A549 (cell line): ENCODE measurements around the gene TUBA1B. TPM values are rescaled to one million over a fixed set of nuclear protein-coding genes. Genes with fewer than 3 reads are reported as not detected.

Source experiments
- BHLHE40 ChIP-seq: IDR thresholded peaks from 2 replicates; pipeline ENCODE4 v1.6.1; 2012; ENCODE audit warnings: low read depth, low read length, inconsistent platforms
- CEBPB ChIP-seq, 2 experiments: fragments of >200 bp in 1 of 2; sonication (Bioruptor Twin) in 1 of 2; formaldehyde crosslinking in 1 of 2; IDR thresholded peaks; 2 replicates each; pipeline ENCODE4 v1.6.1; 2012 to 2016
- CHD4 ChIP-seq: fragments of 200-600 bp; sonication (generic); IDR thresholded peaks from 2 replicates; pipeline ENCODE4 v1.6.1; 2016; ENCODE audit warnings: antibody characterized with exemption, mild to moderate bottlenecking, borderline replicate concordance
- EHF ChIP-seq: fragments of 250-450 bp; sonication (Bioruptor Pico); IDR thresholded peaks from 2 replicates; pipeline ENCODE4 v1.5.0; 2020; ENCODE audit warnings: mild to moderate bottlenecking
- EHMT2 ChIP-seq: fragments of 200-600 bp; sonication (generic); IDR thresholded peaks from 2 replicates; pipeline ENCODE4 v1.6.1; 2016; ENCODE audit warnings: antibody characterized with exemption, low read depth, mild to moderate bottlenecking, moderate library complexity
- EP300 ChIP-seq, 2 experiments: fragments of >200 bp; sonication (Bioruptor Twin); formaldehyde crosslinking; IDR thresholded peaks; 2 replicates in 1 of 2; 3 replicates in 1 of 2; pipeline ENCODE4 v1.6.1; 2016 to 2017
- FOSL2 ChIP-seq, 2 experiments: fragments of 450-650 bp in 1 of 2; fragments of >200 bp in 1 of 2; sonication (Bioruptor Twin) in 1 of 2; formaldehyde crosslinking; IDR thresholded peaks; 2 replicates each; pipeline versions ENCODE4 v1.5.0 to v1.6.1; 2016 to 2020; ENCODE audit warnings: mild to moderate bottlenecking in 1 of 2, moderate library complexity in 1 of 2
- FOXS1 ChIP-seq: fragments of 250-450 bp; sonication (Bioruptor Pico); IDR thresholded peaks from 2 replicates; pipeline ENCODE4 v1.5.0; 2020; ENCODE audit warnings: mild to moderate bottlenecking, moderate library complexity
- HDAC2 ChIP-seq: fragments of 200-600 bp; sonication (generic); IDR thresholded peaks from 2 replicates; pipeline ENCODE4 v1.6.1; 2016
- HEYL ChIP-seq: fragments of 250-450 bp; sonication (Bioruptor Pico); IDR thresholded peaks from 2 replicates; pipeline ENCODE4 v1.8.0; 2021; ENCODE audit warnings: mild to moderate bottlenecking, moderate library complexity
- HOXB5 ChIP-seq: fragments of 250-450 bp; sonication (Bioruptor Pico); IDR thresholded peaks from 2 replicates; pipeline ENCODE4 v1.5.0; 2020; ENCODE audit warnings: mild to moderate bottlenecking, moderate library complexity
- JUN ChIP-seq, 2 experiments: fragments of >200 bp; sonication (Bioruptor Twin); formaldehyde crosslinking; IDR thresholded peaks; 2 replicates in 1 of 2; 3 replicates in 1 of 2; pipeline ENCODE4 v1.6.1; 2016 to 2017
- JUNB ChIP-seq: fragments of >200 bp; sonication (Bioruptor Twin); formaldehyde crosslinking; IDR thresholded peaks from 2 replicates; pipeline ENCODE4 v1.6.1; 2016
- MAFK ChIP-seq: fragments of 450-650 bp; IDR thresholded peaks from 2 replicates; pipeline ENCODE4 v1.6.1; 2014; ENCODE audit not compliant: partially characterized antibody
- NFE2L2 ChIP-seq: fragments of 150-350 bp; conservative IDR thresholded peaks from 2 replicates; pipeline ENCODE4 v1.6.1; 2014; ENCODE audit warnings: low read length
- RCOR1 ChIP-seq: fragments of 150-350 bp; IDR thresholded peaks from 2 replicates; pipeline ENCODE4 v1.6.1; 2014; ENCODE audit warnings: antibody characterized with exemption, low read length, low read depth
- RFX5 ChIP-seq: fragments of 450-650 bp; IDR thresholded peaks from 2 replicates; pipeline ENCODE4 v1.7.1; 2014; ENCODE audit warnings: antibody characterized with exemption, mild to moderate bottlenecking, moderate library complexity
- SREBF2 ChIP-seq: fragments of 450-650 bp; IDR thresholded peaks from 2 replicates; pipeline ENCODE4 v1.6.1; 2014; ENCODE audit warnings: mild to moderate bottlenecking, moderate library complexity
- ZC3H11A ChIP-seq: fragments of 450-650 bp; IDR thresholded peaks from 2 replicates; pipeline ENCODE4 v1.6.1; 2014; ENCODE audit warnings: antibody characterized with exemption, mild to moderate bottlenecking
- ZFP36 ChIP-seq: fragments of 450-650 bp; IDR thresholded peaks from 2 replicates; pipeline ENCODE4 v1.6.1; 2014; ENCODE audit warnings: borderline replicate concordance; ENCODE audit not compliant: partially characterized antibody
- ZSCAN20 ChIP-seq: fragments of 250-450 bp; sonication (Bioruptor Pico); IDR thresholded peaks from 2 replicates; pipeline ENCODE4 v1.8.0; 2022; ENCODE audit warnings: mild to moderate bottlenecking, moderate library complexity
- polyA plus RNA-seq, 4 experiments: library from polyadenylated mRNA; depleted of rRNA in 3 of 4; stranded (reverse); fragments of >200 nt; fragmentation: RNase III in 1 of 4; extraction: RNeasy Plus Mini Kit Qiagen cat#74134 plus additional on column Dnase treatment in 1 of 4; gene quantifications; 2 replicates in 3 of 4; 3 replicates in 1 of 4; pipeline ENCODE4 v1.2.3, GENCODE V29; 2011 to 2017
- TF ChIP-seq, protein P1 (sequence below): fragments of >200 bp; sonication (Bioruptor Twin); formaldehyde crosslinking; IDR thresholded peaks from 3 replicates; pipeline ENCODE4 v1.6.1; 2016
- TF ChIP-seq, protein P2 (sequence below): fragments of 250-450 bp; sonication (Bioruptor Pico); IDR thresholded peaks from 2 replicates; pipeline ENCODE4 v1.5.0; 2020; ENCODE audit warnings: low read depth, mild to moderate bottlenecking, moderate library complexity
- TF ChIP-seq, protein P3 (sequence below): fragments of 250-450 bp; sonication (Bioruptor Pico); IDR thresholded peaks from 2 replicates; pipeline ENCODE4 v1.5.0; 2021; ENCODE audit warnings: mild to moderate bottlenecking, moderate library complexity, borderline replicate concordance
- TF ChIP-seq, protein P4 (sequence below): fragments of >200 bp; sonication (Bioruptor Twin); formaldehyde crosslinking; IDR thresholded peaks from 2 replicates; pipeline ENCODE4 v1.6.1; 2016
- TF ChIP-seq, protein P5 (sequence below): fragments of 450-650 bp; IDR thresholded peaks from 2 replicates; pipeline ENCODE4 v1.6.1; 2014; ENCODE audit warnings: antibody characterized with exemption

Gene TUBA1B
- polyA plus RNA-seq, 2 of the 4 experiments (the other 2 are of a cell fraction), result 2,590 to 2,708 TPM

DNA sequence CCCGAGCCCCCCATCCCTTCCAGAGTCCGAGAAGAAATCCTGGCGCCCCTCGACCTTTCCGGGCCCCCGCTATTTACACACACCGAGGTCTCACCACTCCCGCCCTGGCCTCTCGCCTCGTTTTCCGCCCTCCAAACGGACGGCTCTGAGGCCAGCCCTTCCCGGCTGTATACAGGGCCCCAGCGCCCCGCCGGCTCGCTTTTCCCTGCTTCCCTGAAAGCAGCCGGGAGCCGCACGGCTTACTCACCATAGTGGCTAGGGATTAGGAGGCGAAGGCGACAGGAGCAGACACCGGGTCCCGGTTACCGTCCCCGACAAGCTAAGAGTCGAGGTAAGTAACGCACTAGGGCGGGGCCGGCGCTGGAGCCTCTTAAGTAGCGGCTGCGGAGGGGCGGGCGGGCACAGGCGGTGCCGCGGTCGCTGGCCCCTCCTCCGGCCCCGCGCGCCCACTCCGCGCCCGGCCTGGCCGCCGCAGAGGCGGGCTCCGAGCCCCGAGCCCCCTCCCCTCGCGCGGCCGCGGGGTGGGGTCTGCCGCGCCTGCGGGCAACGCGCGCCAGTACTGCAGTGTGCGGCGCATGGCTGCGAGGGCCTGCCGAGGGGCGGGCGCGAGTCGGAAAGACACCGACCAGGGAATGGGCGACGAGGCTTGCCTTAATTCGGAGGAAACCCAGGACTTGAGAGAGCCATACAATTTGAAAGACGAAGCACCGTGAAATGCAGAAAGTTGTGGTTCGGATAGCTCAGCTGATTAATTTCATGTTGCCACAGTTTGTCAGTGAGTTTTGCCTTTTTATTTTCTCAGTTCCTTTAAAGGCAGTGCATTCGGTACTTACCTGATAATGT is at the start of gene TUBA1B (continued):
- no peak for TF ChIP-seq ZFP36
- no peak for TF ChIP-seq EP300 (IDR thresholded peaks at IDR 0.05)
- no peak for TF ChIP-seq EHMT2
- no peak for TF ChIP-seq HEYL (CRISPR knock-in tag)
- no peak for TF ChIP-seq MAFK
- TF ChIP-seq, protein P1, sequence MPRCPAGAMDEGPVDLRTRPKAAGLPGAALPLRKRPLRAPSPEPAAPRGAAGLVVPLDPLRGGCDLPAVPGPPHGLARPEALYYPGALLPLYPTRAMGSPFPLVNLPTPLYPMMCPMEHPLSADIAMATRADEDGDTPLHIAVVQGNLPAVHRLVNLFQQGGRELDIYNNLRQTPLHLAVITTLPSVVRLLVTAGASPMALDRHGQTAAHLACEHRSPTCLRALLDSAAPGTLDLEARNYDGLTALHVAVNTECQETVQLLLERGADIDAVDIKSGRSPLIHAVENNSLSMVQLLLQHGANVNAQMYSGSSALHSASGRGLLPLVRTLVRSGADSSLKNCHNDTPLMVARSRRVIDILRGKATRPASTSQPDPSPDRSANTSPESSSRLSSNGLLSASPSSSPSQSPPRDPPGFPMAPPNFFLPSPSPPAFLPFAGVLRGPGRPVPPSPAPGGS, result peak; percentile 100
- TF ChIP-seq NFE2L2, result no peak
- TF ChIP-seq, protein P2, sequence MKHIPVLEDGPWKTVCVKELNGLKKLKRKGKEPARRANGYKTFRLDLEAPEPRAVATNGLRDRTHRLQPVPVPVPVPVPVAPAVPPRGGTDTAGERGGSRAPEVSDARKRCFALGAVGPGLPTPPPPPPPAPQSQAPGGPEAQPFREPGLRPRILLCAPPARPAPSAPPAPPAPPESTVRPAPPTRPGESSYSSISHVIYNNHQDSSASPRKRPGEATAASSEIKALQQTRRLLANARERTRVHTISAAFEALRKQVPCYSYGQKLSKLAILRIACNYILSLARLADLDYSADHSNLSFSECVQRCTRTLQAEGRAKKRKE (CRISPR knock-in tag), result no peak
- TF ChIP-seq, protein P3, sequence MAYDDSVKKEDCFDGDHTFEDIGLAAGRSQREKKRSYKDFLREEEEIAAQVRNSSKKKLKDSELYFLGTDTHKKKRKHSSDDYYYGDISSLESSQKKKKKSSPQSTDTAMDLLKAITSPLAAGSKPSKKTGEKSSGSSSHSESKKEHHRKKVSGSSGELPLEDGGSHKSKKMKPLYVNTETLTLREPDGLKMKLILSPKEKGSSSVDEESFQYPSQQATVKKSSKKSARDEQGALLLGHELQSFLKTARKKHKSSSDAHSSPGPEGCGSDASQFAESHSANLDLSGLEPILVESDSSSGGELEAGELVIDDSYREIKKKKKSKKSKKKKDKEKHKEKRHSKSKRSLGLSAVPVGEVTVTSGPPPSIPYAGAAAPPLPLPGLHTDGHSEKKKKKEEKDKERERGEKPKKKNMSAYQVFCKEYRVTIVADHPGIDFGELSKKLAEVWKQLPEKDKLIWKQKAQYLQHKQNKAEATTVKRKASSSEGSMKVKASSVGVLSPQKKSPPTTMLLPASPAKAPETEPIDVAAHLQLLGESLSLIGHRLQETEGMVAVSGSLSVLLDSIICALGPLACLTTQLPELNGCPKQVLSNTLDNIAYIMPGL (CRISPR knock-in tag), result no peak
- TF ChIP-seq, protein P4, sequence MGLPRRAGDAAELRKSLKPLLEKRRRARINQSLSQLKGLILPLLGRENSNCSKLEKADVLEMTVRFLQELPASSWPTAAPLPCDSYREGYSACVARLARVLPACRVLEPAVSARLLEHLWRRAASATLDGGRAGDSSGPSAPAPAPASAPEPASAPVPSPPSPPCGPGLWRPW, result no peak
- TF ChIP-seq HOXB5 (CRISPR knock-in tag), result no peak
- no peak for TF ChIP-seq HDAC2
- no peak for TF ChIP-seq CHD4
- TF ChIP-seq JUNB, result no peak
- no peak for TF ChIP-seq ZSCAN20 (CRISPR knock-in tag)
- no peak for TF ChIP-seq SREBF2
- TF ChIP-seq FOXS1, result no peak
- TF ChIP-seq, protein P5, sequence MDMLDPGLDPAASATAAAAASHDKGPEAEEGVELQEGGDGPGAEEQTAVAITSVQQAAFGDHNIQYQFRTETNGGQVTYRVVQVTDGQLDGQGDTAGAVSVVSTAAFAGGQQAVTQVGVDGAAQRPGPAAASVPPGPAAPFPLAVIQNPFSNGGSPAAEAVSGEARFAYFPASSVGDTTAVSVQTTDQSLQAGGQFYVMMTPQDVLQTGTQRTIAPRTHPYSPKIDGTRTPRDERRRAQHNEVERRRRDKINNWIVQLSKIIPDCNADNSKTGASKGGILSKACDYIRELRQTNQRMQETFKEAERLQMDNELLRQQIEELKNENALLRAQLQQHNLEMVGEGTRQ, result no peak
- TF ChIP-seq CEBPB (IDR thresholded peaks at IDR 0.05), result peak in 1 of 2 experiments; percentile 25; a peak in 1 of 4 replicates
- TF ChIP-seq FOSL2 (IDR thresholded peaks at IDR 0.05), result no peak
- no peak for TF ChIP-seq FOSL2 (CRISPR knock-in tag; IDR thresholded peaks at IDR 0.05)
- TF ChIP-seq RFX5, result 0 out of 2 replicates have a peak, but pooled peaks have one; percentile 14
- no peak for TF ChIP-seq RCOR1
- no peak for TF ChIP-seq EHF (CRISPR knock-in tag)
- TF ChIP-seq BHLHE40, result no peak
- peak; percentile 98 to 99 for TF ChIP-seq JUN (IDR thresholded peaks at IDR 0.05)
- TF ChIP-seq ZC3H11A, result peak; percentile 4; the same call in 1 of the 2 replicates
